ENCODE measurements around the gene OGFR. TPM values are rescaled to one million over a fixed set of nuclear protein-coding genes. Genes with fewer than 3 reads are reported as not detected.

Gene OGFR
- total RNA-seq, 1 donor from 2014 or later, result 74.6 TPM

GRCh38 chr20:62821726-62822210 lies 17.1 kb downstream of the OGFR start:
- Mint-ChIP-seq H3K4me3 (no peak overlapping the region), H3K27ac (no peak overlapping the region), H3K4me1 (peaks cover 23% of the 10 kb centered on the region), H3K27me3 (peaks cover 12% of the 10 kb centered on the region), H3K9me3 (no peaks in the 10 kb centered on the region), H3K36me3 (ENCODE audit: low read depth) (no peaks in the 10 kb centered on the region)
- intact Hi-C loops (cut with micrococcal nuclease), result loop anchor here (2.0 kb wide), 1 partner anchor 151 kb away; no protein-coding TSS in a partner anchor
- POLR2A ChIA-PET, result no interaction called here
- CTCF ChIA-PET, result no interaction called here
- TF ChIP-seq, protein P1, sequence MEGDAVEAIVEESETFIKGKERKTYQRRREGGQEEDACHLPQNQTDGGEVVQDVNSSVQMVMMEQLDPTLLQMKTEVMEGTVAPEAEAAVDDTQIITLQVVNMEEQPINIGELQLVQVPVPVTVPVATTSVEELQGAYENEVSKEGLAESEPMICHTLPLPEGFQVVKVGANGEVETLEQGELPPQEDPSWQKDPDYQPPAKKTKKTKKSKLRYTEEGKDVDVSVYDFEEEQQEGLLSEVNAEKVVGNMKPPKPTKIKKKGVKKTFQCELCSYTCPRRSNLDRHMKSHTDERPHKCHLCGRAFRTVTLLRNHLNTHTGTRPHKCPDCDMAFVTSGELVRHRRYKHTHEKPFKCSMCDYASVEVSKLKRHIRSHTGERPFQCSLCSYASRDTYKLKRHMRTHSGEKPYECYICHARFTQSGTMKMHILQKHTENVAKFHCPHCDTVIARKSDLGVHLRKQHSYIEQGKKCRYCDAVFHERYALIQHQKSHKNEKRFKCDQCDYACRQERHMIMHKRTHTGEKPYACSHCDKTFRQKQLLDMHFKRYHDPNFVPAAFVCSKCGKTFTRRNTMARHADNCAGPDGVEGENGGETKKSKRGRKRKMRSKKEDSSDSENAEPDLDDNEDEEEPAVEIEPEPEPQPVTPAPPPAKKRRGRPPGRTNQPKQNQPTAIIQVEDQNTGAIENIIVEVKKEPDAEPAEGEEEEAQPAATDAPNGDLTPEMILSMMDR (IDR thresholded peaks at IDR 0.05), result no peak
- ATAC-seq (ENCODE audit: low read depth) (no peak), DNase-seq (no peak)

DNA sequence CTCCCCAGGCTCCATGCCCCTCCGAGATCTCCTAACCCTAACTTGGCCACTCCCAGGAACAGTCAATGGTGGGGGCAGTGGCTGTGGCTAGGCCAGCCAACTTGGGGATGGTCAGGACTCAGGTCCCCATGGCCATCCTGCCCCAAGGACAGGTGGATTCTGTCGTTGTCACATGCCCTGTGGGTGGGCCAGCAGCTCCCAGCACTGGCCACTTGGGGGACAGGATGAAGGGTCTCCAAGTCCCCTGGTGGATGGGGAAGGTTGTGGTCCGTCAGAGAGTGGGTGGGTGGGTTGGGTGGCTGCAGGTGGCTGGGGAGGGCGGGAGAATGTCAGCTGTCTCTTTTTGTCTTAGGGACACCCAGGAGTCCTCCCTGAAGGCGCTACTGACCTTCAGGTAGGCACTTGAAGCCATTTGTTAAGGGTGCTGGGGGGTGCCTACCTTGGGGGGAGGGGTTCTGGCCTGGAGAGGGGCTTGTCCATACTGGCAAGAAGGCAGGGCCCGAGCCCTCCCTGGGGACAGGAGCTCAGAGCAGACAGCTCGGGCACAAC lies 17.7 kb downstream of the OGFR start:
- ChIA-PET POLR2A (interaction anchor here (1.0 kb wide), 1 partner anchor 28 kb away, joined by 4 read pairs; no protein-coding TSS in a partner anchor), CTCF (interaction anchor here (0.7 to 1.0 kb wide), 3 partner anchors 11 to 108 kb away, joined by 3 to 4 read pairs (median 3); no protein-coding TSS in a partner anchor)
- no peak for ATAC-seq (ENCODE audit: low read depth)
- no peak for DNase-seq
- H3K27ac Mint-ChIP-seq, result no peak overlapping the region
- peaks cover 23% of the 10 kb centered on the region for H3K4me1 Mint-ChIP-seq
- no peaks in the 10 kb centered on the region for H3K9me3 Mint-ChIP-seq
- H3K27me3 Mint-ChIP-seq, result peaks cover 12% of the 10 kb centered on the region
- TF ChIP-seq, protein P1 (IDR thresholded peaks at IDR 0.05), result no peak
- intact Hi-C loops (cut with micrococcal nuclease), result loop anchor here (2.0 kb wide), 1 partner anchor 150 kb away; no protein-coding TSS in a partner anchor
- H3K4me3 Mint-ChIP-seq, result no peak overlapping the region
- H3K36me3 Mint-ChIP-seq (ENCODE audit: low read depth), result no peaks in the 10 kb centered on the region

DNA sequence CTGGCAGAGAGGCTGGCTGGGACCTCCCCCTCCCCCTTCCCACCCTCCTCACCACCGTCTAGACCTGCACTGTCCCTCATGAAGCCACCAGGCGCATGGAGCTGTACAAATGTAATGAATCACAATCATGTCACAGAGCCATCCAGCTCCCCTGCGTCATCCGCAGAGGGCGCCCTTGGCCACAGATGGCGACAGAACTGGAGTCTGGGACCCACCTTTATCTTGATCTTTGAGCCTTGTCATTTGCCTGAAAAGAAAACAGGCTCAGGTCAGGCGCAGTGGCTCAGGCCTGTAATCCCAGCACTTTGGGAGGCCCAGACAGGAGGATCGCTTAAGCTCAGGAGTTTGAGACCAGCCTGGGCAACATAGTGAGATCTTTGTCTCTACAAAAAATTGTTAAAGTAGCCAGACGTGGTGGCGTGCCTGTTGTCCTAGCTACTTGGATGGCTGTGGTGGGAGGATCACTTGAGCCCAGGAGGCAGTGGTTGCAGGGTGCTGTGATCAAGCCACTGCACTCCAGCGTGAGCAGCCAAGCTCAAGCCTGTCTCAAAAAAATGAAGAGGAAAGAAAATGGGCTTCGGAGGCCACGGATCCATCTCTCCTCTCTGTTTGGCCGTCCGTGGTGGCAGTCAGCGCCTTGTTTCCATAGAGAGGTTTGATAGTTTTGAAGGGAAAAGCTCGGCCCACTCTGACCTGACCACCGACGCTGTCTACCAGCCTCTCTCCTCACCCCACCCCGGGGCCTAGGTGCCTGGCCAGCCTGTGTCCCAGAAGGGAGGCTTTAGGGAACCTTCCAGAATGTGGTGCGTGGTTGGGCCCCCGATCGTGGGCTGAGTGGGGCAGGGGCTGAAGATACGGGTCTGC lies 18.4 kb downstream of the OGFR start:
- intact Hi-C loops (cut with micrococcal nuclease), result loop anchor here (2.0 kb wide), 1 partner anchor 150 kb away; no protein-coding TSS in a partner anchor
- ChIA-PET POLR2A (interaction anchor here (1.0 kb wide), 1 partner anchor 29 kb away, joined by 4 read pairs; no protein-coding TSS in a partner anchor), CTCF (interaction anchor here (0.7 to 1.0 kb wide), 4 partner anchors 12 to 186 kb away, joined by 3 to 4 read pairs (median 3); no protein-coding TSS in a partner anchor)
- DNase-seq, result no peak
- Mint-ChIP-seq H3K27me3 (peaks cover 8% of the 10 kb centered on the region), H3K36me3 (ENCODE audit: low read depth) (no peaks in the 10 kb centered on the region), H3K27ac (no peak overlapping the region), H3K4me1 (peaks cover 21% of the 10 kb centered on the region), H3K4me3 (no peak overlapping the region), H3K9me3 (no peaks in the 10 kb centered on the region)
- peak; percentile 15 for ATAC-seq (ENCODE audit: low read depth)
- TF ChIP-seq, protein P1 (IDR thresholded peaks at IDR 0.05), result no peak

DNA sequence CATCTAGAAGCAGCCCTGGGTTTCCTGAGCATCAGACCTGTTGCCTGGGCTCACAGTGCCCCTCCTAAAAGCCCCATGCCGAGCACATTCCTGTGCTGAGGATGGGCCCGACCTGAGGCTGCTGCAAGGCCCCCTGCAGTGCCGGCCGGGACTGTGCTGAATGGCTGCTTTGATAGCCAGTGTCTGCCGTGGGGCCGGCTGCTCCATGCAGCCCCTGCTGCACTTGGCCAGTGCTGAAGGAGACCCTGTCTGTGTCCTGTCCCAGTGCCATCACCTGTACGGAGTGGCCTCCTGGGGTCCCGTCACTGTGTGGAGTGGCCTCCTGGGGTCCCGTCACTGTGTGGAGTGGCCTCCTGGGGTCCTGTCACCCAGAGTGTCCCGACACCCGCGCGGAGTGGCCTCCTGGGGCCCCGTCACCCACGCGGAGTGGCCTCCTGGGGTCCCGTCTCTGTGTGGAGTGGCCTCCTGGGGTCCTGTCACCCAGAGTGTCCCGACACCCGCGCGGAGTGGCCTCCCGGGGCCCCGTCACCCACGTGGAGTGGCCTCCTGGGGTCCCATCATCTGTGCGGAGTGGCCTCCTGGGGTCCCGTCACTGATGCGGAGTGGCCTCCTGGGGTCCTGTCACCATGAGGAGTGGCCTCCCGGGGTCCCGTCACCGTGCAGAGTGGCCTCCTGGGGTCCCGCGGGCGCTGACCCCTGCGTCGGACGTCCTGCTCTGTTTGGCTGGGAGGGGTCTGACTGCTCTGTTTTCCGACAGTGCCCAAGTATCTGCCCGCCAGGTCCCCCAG lies 19.2 kb downstream of the OGFR start:
- Mint-ChIP-seq H3K27me3 (peaks cover 4% of the 10 kb centered on the region), H3K4me1 (peaks cover 21% of the 10 kb centered on the region), H3K9me3 (no peaks in the 10 kb centered on the region), H3K36me3 (ENCODE audit: low read depth) (no peaks in the 10 kb centered on the region), H3K4me3 (no peak overlapping the region), H3K27ac (no peak overlapping the region)
- no peak for ATAC-seq (ENCODE audit: low read depth)
- POLR2A ChIA-PET, result no interaction called here
- intact Hi-C loops (cut with micrococcal nuclease), result loop anchor here (2.0 kb wide), 1 partner anchor 149 kb away; no protein-coding TSS in a partner anchor
- CTCF ChIA-PET, result interaction anchor here (1.0 kb wide), 1 partner anchor 186 kb away, joined by 3 read pairs; no protein-coding TSS in a partner anchor
- TF ChIP-seq, protein P1 (IDR thresholded peaks at IDR 0.05), result no peak
- no peak for DNase-seq

Data from activated B cell treated with CpG ODN at 0.5 μM for 24 hours (primary cell).